ENCODE data around the gene C10orf67.
"Not testable (repeated sequence)": the region's sequence is repeated elsewhere in the genome, so short reads cannot be mapped to it uniquely, and the experiment has no call there.

Gene C10orf67

GRCh38 chr10:23344241-23344841, at the start of gene C10orf67:
Gene C10orf67, minus strand, starts transcription at chr10:23344797. Its CDS starts 23 bp downstream, at chr10:23344774.
- DNase-seq = peak; percentile 72

- no peak for DNase-seq
Measured at GRCh38 chr10:23391821-23392220, 47.2 kb upstream of the C10orf67 start.

GRCh38 chr10:23390809-23391208, 46.2 kb upstream of the C10orf67 start:
- DNase-seq = no peak

- DNase-seq = not testable (repeated sequence)
Measured at GRCh38 chr10:23390408-23390807, 45.8 kb upstream of the C10orf67 start.

GRCh38 chr10:23387516-23387915, 42.9 kb upstream of the C10orf67 start:
- DNase-seq = not testable (repeated sequence)

- no peak for DNase-seq
Measured at GRCh38 chr10:23386052-23386451, 41.5 kb upstream of the C10orf67 start.

- no peak for DNase-seq
Measured at GRCh38 chr10:23384364-23384763, 39.8 kb upstream of the C10orf67 start.

- DNase-seq = no peak
Measured at GRCh38 chr10:23383637-23384036, 39.0 kb upstream of the C10orf67 start.

GRCh38 chr10:23381298-23382040, 36.9 kb upstream of the C10orf67 start:
- no peak for DNase-seq

GRCh38 chr10:23379686-23380085, 35.1 kb upstream of the C10orf67 start:
- DNase-seq = no peak

- DNase-seq = no peak
Measured at GRCh38 chr10:23376229-23376655, 31.6 kb upstream of the C10orf67 start.

GRCh38 chr10:23375366-23375765, 30.8 kb upstream of the C10orf67 start:
- no peak for DNase-seq

GRCh38 chr10:23373156-23373555, 28.6 kb upstream of the C10orf67 start:
- no peak for DNase-seq

- no peak for DNase-seq
Measured at GRCh38 chr10:23371073-23371472, 26.5 kb upstream of the C10orf67 start.

GRCh38 chr10:23370106-23370505, 25.5 kb upstream of the C10orf67 start:
- DNase-seq = no peak

GRCh38 chr10:23368816-23369640, 24.4 kb upstream of the C10orf67 start:
- no peak for DNase-seq

- DNase-seq = no peak
Measured at GRCh38 chr10:23367896-23368595, 23.4 kb upstream of the C10orf67 start.

GRCh38 chr10:23365417-23366030, 20.9 kb upstream of the C10orf67 start:
- not testable (repeated sequence) for DNase-seq

GRCh38 chr10:23364378-23364777, 19.8 kb upstream of the C10orf67 start:
- DNase-seq = no peak

- DNase-seq = no peak
Measured at GRCh38 chr10:23363793-23364135, 19.2 kb upstream of the C10orf67 start.

GRCh38 chr10:23362879-23363792, 18.5 kb upstream of the C10orf67 start:
- DNase-seq = no peak
